Measurements from ENCODE around the gene SYPL2. TPM values are rescaled to one million over a fixed set of nuclear protein-coding genes. Genes with fewer than 3 reads are reported as not detected.

SYPL2 gene
- total and polyA plus RNA-seq, 2 donors (not counting 1 experiment from before 2014, with no cell fraction given): 1.7 to 1.8 TPM

DNA sequence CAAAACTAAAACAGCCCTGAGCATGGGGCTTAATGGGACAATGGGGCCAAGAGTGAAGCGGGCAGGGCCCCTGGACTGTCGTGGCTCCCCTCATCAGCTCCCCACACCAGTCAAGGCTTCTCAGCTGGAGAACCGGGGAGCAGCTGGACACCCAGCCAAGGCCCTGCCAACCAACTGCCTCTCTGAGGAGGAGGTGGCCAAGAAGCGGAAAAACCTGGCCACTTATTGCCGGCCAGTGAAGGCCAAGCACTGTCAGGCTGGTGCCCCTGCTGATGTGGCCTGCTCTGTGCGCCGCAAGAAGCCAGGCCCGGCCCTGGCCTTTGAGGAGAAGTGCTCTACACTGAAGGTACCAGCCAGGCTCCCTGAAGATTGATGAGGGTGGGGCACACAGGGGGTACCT lies 25.0 kb downstream of the SYPL2 start:
- TF ChIP-seq EZH2 (IDR thresholded peaks at IDR 0.05; ENCODE audit: low read length, missing control alignments): no peak
- TF ChIP-seq, protein P1, sequence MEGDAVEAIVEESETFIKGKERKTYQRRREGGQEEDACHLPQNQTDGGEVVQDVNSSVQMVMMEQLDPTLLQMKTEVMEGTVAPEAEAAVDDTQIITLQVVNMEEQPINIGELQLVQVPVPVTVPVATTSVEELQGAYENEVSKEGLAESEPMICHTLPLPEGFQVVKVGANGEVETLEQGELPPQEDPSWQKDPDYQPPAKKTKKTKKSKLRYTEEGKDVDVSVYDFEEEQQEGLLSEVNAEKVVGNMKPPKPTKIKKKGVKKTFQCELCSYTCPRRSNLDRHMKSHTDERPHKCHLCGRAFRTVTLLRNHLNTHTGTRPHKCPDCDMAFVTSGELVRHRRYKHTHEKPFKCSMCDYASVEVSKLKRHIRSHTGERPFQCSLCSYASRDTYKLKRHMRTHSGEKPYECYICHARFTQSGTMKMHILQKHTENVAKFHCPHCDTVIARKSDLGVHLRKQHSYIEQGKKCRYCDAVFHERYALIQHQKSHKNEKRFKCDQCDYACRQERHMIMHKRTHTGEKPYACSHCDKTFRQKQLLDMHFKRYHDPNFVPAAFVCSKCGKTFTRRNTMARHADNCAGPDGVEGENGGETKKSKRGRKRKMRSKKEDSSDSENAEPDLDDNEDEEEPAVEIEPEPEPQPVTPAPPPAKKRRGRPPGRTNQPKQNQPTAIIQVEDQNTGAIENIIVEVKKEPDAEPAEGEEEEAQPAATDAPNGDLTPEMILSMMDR (conservative IDR thresholded peaks at IDR 0.05 in 1 of 2, IDR thresholded peaks at IDR 0.05 in 1 of 2; ENCODE audit: low read depth in 1 of 2, low read length in 2 of 2): no peak
- peaks cover 3% of the 10 kb centered on the region for H3K4me1 ChIP-seq (ENCODE audit: control insufficient read depth, extremely low read depth, insufficient read depth, low read length)
- no peak overlapping the region for H2AFZ ChIP-seq (ENCODE audit: low read length)
- H3K9ac ChIP-seq (ENCODE audit: insufficient read depth, low read length): no peak overlapping the region
- H4K20me1 ChIP-seq (ENCODE audit: control insufficient read depth, extremely low read depth, insufficient read depth, low read length): no peaks in the 10 kb centered on the region
- H3K79me2 ChIP-seq (ENCODE audit: control insufficient read depth, insufficient read depth, low read length): no peaks in the 10 kb centered on the region
- no peak overlapping the region for H3K4me3 ChIP-seq (replicated peaks in 1 of 4; ENCODE audit: control extremely low read depth in 1 of 4, insufficient read depth in 1 of 4, low read depth in 3 of 4, low read length in 4 of 4)
- no peaks in the 10 kb centered on the region for H3K27me3 ChIP-seq (ENCODE audit: control insufficient read depth, insufficient read depth, low read length)
- DNase-seq (ENCODE audit: low read depth in 2 of 2): no peak
- H3K9me3 ChIP-seq (ENCODE audit: control insufficient read depth, insufficient read depth, low read depth, low read length): no peaks in the 10 kb centered on the region
- H3K36me3 ChIP-seq (ENCODE audit: control insufficient read depth, insufficient read depth, low read length): peaks cover 12% of the 10 kb centered on the region
- no peak overlapping the region for H3K27ac ChIP-seq (ENCODE audit: insufficient read depth, low read length)
- no peak overlapping the region for H3K4me2 ChIP-seq (ENCODE audit: extremely low read depth, insufficient read depth, low read length)

DNA sequence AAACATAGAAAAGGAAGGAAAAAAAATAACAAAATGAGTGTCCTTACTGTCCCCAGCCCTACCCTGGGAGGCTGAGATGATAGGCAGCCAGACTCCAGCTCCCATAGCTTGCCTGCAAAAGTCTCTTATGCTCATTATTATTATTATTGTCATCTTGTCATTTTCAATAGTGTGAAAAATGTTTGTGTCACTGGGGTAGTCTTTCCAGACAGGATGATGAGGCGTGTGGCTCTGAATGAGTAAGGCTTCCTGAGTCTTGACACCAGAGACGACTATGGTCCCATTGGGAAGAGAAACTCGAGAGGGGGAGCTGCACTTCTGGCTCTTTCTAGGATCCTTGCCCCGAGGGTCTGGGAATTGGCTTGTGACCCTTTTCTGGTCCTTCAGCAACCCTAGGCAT lies 26.4 kb downstream of the SYPL2 start:
- no peak overlapping the region for H2AFZ ChIP-seq (ENCODE audit: low read length)
- no peak overlapping the region for H3K4me2 ChIP-seq (ENCODE audit: extremely low read depth, insufficient read depth, low read length)
- no peaks in the 10 kb centered on the region for H3K27me3 ChIP-seq (ENCODE audit: control insufficient read depth, insufficient read depth, low read length)
- peaks cover 13% of the 10 kb centered on the region for H3K36me3 ChIP-seq (ENCODE audit: control insufficient read depth, insufficient read depth, low read length)
- no peaks in the 10 kb centered on the region for H4K20me1 ChIP-seq (ENCODE audit: control insufficient read depth, extremely low read depth, insufficient read depth, low read length)
- H3K79me2 ChIP-seq (ENCODE audit: control insufficient read depth, insufficient read depth, low read length): no peaks in the 10 kb centered on the region
- no peak for DNase-seq (ENCODE audit: low read depth in 2 of 2)
- no peak for TF ChIP-seq EZH2 (IDR thresholded peaks at IDR 0.05; ENCODE audit: low read length, missing control alignments)
- TF ChIP-seq, protein P1 (conservative IDR thresholded peaks at IDR 0.05 in 1 of 2, IDR thresholded peaks at IDR 0.05 in 1 of 2; ENCODE audit: low read depth in 1 of 2, low read length in 2 of 2): no peak
- no peak overlapping the region for H3K27ac ChIP-seq (ENCODE audit: insufficient read depth, low read length)
- no peak overlapping the region for H3K9ac ChIP-seq (ENCODE audit: insufficient read depth, low read length)
- peaks cover 3% of the 10 kb centered on the region for H3K4me1 ChIP-seq (ENCODE audit: control insufficient read depth, extremely low read depth, insufficient read depth, low read length)
- no peak overlapping the region for H3K4me3 ChIP-seq (replicated peaks in 1 of 4; ENCODE audit: control extremely low read depth in 1 of 4, insufficient read depth in 1 of 4, low read depth in 3 of 4, low read length in 4 of 4)
- no peaks in the 10 kb centered on the region for H3K9me3 ChIP-seq (ENCODE audit: control insufficient read depth, insufficient read depth, low read depth, low read length)

DNA sequence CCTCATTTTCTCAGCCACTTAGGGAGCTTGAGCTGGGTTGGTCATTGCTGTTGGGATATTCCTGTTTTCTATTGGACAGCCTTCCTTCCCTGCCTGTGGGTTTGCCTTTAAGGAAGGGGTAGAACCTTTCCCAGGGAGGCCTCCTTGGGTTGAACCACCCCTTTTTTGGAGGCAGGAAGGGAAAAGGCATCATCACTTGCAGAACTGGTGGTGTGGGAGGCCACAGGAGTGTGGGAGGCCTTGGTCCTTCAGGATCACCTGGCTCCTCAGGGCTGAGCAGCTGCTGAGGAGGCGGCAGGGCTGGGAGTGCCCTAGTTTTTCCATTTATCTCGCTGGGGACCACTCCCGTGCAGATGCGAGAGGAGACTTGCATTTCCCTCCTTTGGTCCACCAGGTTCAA lies 26.9 kb downstream of the SYPL2 start:
- peak overlapping the region; percentile 91 for H3K4me2 ChIP-seq (ENCODE audit: extremely low read depth, insufficient read depth, low read length)
- no peaks in the 10 kb centered on the region for H4K20me1 ChIP-seq (ENCODE audit: control insufficient read depth, extremely low read depth, insufficient read depth, low read length)
- no peaks in the 10 kb centered on the region for H3K9me3 ChIP-seq (ENCODE audit: control insufficient read depth, insufficient read depth, low read depth, low read length)
- H3K4me1 ChIP-seq (ENCODE audit: control insufficient read depth, extremely low read depth, insufficient read depth, low read length): peaks cover 3% of the 10 kb centered on the region
- no peaks in the 10 kb centered on the region for H3K79me2 ChIP-seq (ENCODE audit: control insufficient read depth, insufficient read depth, low read length)
- no peaks in the 10 kb centered on the region for H3K27me3 ChIP-seq (ENCODE audit: control insufficient read depth, insufficient read depth, low read length)
- TF ChIP-seq EZH2 (IDR thresholded peaks at IDR 0.05; ENCODE audit: low read length, missing control alignments): no peak
- TF ChIP-seq, protein P1 (conservative IDR thresholded peaks at IDR 0.05 in 1 of 2, IDR thresholded peaks at IDR 0.05 in 1 of 2; ENCODE audit: low read depth in 1 of 2, low read length in 2 of 2): no peak
- peaks cover 14% of the 10 kb centered on the region for H3K36me3 ChIP-seq (ENCODE audit: control insufficient read depth, insufficient read depth, low read length)
- DNase-seq (ENCODE audit: low read depth in 2 of 2): no peak
- H2AFZ ChIP-seq (ENCODE audit: low read length): peak overlapping the region; percentile 98
- no peak overlapping the region for H3K27ac ChIP-seq (ENCODE audit: insufficient read depth, low read length)
- peak overlapping the region in 1 of 4 experiments; percentile 97 for H3K4me3 ChIP-seq (replicated peaks in 1 of 4; ENCODE audit: control extremely low read depth in 1 of 4, insufficient read depth in 1 of 4, low read depth in 3 of 4, low read length in 4 of 4)
- no peak overlapping the region for H3K9ac ChIP-seq (ENCODE audit: insufficient read depth, low read length)
